Activated naive CD4-positive, alpha-beta T cell treated with anti-CD3 and anti-CD28 coated beads, Interleukin-2, amount 10 ng/mL, durations not matched to agents 7 days and 5 days (primary cell): ENCODE results near the gene MAP3K21.

Experiments used
- CTCF ChIA-PET: fragments of 350-600 bp; sonication (Branson Sonifier 250); formaldehyde crosslinking; loops from one replicate; lab custom pipeline; 2021; ENCODE audit warnings: antibody characterized with exemption; lab: Charles Lee
- DNase-seq: peaks from one replicate; pipeline ENCODE4 v3.0.0-alpha.2; 2020
- H3K27ac Mint-ChIP-seq: one replicate; pipeline ENCODE4 v1.8.0; 2021; ENCODE audit warnings: mild to moderate bottlenecking, moderate library complexity, mixed read lengths
- H3K27me3 Mint-ChIP-seq: one replicate; pipeline ENCODE4 v1.8.0; 2021; ENCODE audit warnings: mild to moderate bottlenecking, mixed read lengths
- H3K36me3 Mint-ChIP-seq: one replicate; pipeline ENCODE4 v1.8.0; 2021; ENCODE audit warnings: mixed read lengths
- H3K4me1 Mint-ChIP-seq: one replicate; pipeline ENCODE4 v1.8.0; 2021; ENCODE audit warnings: mixed read lengths
- H3K4me3 Mint-ChIP-seq: one replicate; pipeline ENCODE4 v1.8.0; 2021; ENCODE audit warnings: mild to moderate bottlenecking, moderate library complexity, mixed read lengths
- H3K9me3 Mint-ChIP-seq: one replicate; pipeline ENCODE4 v1.8.0; 2021; ENCODE audit warnings: mixed read lengths

The MAP3K21 gene

DNA sequence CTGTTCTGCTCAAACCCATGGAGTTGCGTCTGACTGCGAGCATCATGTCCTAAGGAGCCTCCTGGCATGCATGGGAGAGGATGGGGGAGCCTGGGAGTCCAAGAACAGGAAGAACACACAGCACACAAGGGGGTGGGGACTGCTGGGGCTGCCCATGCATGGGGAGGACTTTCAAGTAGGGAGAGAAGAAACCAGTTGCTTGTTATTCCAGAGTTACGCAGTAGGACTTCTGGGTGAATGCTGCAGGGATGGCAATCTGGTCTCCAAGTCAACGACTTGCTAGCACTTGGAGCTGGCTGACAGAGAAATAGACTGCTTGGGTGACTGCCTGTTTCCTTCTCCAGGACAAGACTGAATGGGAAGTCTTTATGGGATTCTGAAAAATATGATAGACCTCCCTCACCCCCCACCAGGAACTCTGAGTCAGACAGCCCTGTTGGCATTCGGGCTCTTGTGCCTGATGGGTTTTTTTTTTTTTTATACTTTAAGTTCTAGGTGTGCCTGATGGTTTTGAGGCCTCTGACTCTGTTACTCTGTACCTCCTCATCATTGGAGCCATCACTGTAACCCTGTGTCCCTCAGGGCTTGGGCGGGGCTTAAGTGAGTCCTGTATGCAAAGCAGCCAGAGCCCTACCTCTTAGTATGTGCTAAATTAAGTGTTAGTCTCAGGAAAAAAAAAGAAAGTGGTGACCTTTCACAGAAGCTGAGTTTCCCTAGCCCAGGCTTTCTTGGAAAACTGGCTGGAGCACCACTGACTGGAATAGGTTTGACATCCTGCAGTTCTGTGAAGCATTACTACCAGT, 30.3 kb downstream of the MAP3K21 start:
- H3K36me3 Mint-ChIP-seq, result no peaks in the 10 kb centered on the region
- peak; percentile 25 for DNase-seq
- H3K4me1 Mint-ChIP-seq, result peaks cover 12% of the 10 kb centered on the region
- no peak overlapping the region for H3K27ac Mint-ChIP-seq
- H3K27me3 Mint-ChIP-seq, result peaks cover 7% of the 10 kb centered on the region
- CTCF ChIA-PET, result no interaction called here
- no peaks in the 10 kb centered on the region for H3K9me3 Mint-ChIP-seq
- H3K4me3 Mint-ChIP-seq, result no peak overlapping the region

DNA sequence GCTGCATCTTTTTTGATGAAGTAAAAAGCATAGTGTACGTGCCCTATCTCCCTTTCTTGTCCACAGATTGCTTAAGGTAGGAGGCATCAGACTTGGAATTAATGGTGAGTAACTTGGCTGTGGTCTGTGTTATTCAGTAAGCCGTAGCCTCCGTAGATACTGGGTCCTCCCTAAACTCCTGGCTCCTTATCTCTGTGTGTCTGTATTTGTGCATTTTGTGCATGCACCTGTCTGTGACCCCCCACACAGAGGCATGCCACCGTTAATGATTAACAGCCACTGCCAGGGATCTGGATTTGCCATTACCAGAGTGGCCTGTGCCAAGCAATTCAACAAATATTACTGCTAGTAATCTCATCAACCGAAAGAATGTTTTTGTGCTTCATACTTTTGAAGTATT, 31.9 kb downstream of the MAP3K21 start:
- peaks cover 7% of the 10 kb centered on the region for H3K27me3 Mint-ChIP-seq
- H3K4me1 Mint-ChIP-seq, result peaks cover 12% of the 10 kb centered on the region
- CTCF ChIA-PET, result no interaction called here
- H3K4me3 Mint-ChIP-seq, result no peak overlapping the region
- H3K9me3 Mint-ChIP-seq, result no peaks in the 10 kb centered on the region
- no peak for DNase-seq
- no peak overlapping the region for H3K27ac Mint-ChIP-seq
- H3K36me3 Mint-ChIP-seq, result no peaks in the 10 kb centered on the region

DNA sequence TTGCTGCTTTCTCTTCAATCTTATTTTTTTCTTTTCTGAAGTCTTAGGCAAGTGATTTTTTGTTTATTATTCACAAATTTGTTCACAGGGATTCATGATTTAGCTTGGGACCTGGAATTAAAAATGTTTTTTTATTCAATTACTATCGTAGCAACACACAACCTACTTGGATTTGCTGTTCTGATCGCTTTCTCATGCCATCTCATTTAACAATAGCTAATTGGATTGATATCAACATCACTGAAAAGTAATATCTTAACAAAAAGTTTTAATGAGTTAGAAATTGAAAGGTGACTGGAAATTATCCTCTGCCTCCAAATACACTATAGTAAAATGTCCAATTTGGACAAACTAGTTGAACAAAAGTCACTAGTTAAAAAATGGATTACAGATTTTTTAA, 32.4 kb downstream of the MAP3K21 start:
- Mint-ChIP-seq H3K9me3 (no peaks in the 10 kb centered on the region), H3K4me1 (peaks cover 12% of the 10 kb centered on the region), H3K27ac (no peak overlapping the region), H3K4me3 (no peak overlapping the region), H3K36me3 (no peaks in the 10 kb centered on the region), H3K27me3 (peaks cover 7% of the 10 kb centered on the region)
- DNase-seq, result no peak
- CTCF ChIA-PET, result interaction anchor here (1.3 kb wide), 1 partner anchor 53 kb away, joined by 3 read pairs; no protein-coding TSS in a partner anchor

DNA sequence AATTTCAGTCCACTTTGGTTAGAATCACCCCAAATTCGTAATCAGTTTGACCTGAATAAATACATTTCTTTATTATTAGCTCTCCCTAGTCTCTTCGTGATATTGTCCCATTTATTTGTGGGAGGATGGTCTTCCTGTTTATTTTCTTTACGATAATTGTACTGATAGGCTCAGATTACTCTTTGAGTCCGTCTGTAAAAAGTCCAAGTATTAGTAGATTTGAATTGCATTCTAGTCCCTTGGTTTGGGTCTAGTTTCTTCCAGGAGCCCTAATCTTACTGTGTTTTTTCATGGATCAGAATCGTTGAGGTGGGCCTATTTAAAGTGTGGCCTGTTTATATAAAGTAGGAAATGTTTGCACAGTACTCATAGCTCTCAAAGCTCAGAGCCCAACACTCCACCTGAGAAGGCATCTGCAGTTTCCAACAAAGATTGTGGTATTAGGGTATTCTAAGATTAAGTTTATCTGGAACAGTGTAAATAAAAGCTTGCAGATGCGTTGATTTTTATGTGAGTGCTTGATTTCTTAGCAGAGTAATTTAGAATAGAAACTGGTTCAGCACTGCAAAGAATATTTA, 33.1 kb downstream of the MAP3K21 start:
- CTCF ChIA-PET, result interaction anchor here (1.3 kb wide), 1 partner anchor 54 kb away, joined by 3 read pairs; no protein-coding TSS in a partner anchor
- peaks cover 12% of the 10 kb centered on the region for H3K4me1 Mint-ChIP-seq

GRCh38 chr1:233361876-233362275, 34.4 kb downstream of the MAP3K21 start:
- H3K27ac Mint-ChIP-seq, result no peak overlapping the region
- H3K36me3 Mint-ChIP-seq, result no peaks in the 10 kb centered on the region
- no peaks in the 10 kb centered on the region for H3K9me3 Mint-ChIP-seq
- DNase-seq, result no peak
- H3K27me3 Mint-ChIP-seq, result peaks cover 7% of the 10 kb centered on the region
- CTCF ChIA-PET, result interaction anchor here (0.7 kb wide), 1 partner anchor 31 kb away, joined by 3 read pairs; no protein-coding TSS in a partner anchor
- H3K4me1 Mint-ChIP-seq, result peaks cover 10% of the 10 kb centered on the region
- H3K4me3 Mint-ChIP-seq, result no peak overlapping the region

More for the DNA sequence above, 33.1 kb downstream of the MAP3K21 start:
- Mint-ChIP-seq H3K27me3 (peaks cover 7% of the 10 kb centered on the region), H3K36me3 (no peaks in the 10 kb centered on the region), H3K9me3 (no peaks in the 10 kb centered on the region), H3K4me3 (no peak overlapping the region), H3K27ac (no peak overlapping the region)
- no peak for DNase-seq

DNA sequence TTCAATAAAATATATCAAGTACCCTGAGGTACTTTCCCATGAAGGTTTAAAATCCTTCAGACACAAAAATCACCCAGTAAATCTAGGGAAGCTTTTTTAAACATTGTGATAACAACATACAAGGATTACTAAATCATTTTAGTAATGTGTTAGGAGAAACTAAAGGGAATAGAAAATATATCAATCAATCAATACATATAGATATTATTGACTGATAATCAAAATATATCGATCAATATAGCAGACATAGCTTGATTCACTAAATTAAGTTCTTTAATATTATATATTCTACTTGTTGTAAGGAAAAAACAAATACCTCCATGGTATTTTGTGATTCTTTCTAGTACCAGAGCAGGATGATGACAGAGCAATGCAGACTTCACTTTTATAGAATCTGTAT, 35.2 kb downstream of the MAP3K21 start:
- DNase-seq, result no peak
- H3K4me3 Mint-ChIP-seq, result no peak overlapping the region
- peaks cover 7% of the 10 kb centered on the region for H3K27me3 Mint-ChIP-seq
- CTCF ChIA-PET, result interaction anchor here (0.6 to 0.9 kb wide), 2 partner anchors 11 to 31 kb away, joined by 3 read pairs; no protein-coding TSS in a partner anchor
- H3K27ac Mint-ChIP-seq, result no peak overlapping the region
- no peaks in the 10 kb centered on the region for H3K36me3 Mint-ChIP-seq
- no peaks in the 10 kb centered on the region for H3K9me3 Mint-ChIP-seq
- H3K4me1 Mint-ChIP-seq, result peaks cover 5% of the 10 kb centered on the region

DNA sequence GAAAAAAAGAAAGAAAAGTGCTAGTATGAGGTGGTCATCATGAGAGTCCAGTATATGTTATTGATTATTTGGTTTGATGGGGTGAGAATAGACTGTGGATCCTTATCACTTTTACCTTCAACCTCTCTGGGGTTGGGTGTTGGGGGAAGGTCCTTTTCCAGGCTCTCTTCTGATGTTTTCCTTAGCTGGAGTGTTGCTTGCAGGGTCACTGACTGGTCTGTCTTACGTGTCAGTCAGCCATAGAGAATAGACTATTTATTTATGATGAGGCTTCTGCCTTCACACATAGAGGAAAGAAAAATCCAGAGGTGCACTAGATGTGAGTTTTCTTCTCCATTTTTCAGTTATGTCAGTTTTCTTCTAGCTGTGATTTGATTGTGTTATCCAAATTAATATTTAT, 36.5 kb downstream of the MAP3K21 start:
- DNase-seq, result no peak
- Mint-ChIP-seq H3K27ac (no peak overlapping the region), H3K27me3 (peaks cover 14% of the 10 kb centered on the region), H3K36me3 (no peaks in the 10 kb centered on the region), H3K4me1 (no peaks in the 10 kb centered on the region), H3K4me3 (no peak overlapping the region), H3K9me3 (no peaks in the 10 kb centered on the region)
- CTCF ChIA-PET, result interaction anchor here (0.7 to 1.5 kb wide), 6 partner anchors 26 to 702 kb away, joined by 3 to 6 read pairs (median 4); no protein-coding TSS in a partner anchor

GRCh38 chr1:233364695-233365539, 37.4 kb downstream of the MAP3K21 start:
- Mint-ChIP-seq H3K9me3 (no peaks in the 10 kb centered on the region), H3K36me3 (no peaks in the 10 kb centered on the region), H3K4me1 (no peaks in the 10 kb centered on the region), H3K27me3 (peaks cover 18% of the 10 kb centered on the region), H3K4me3 (no peak overlapping the region), H3K27ac (no peak overlapping the region)
- CTCF ChIA-PET, result interaction anchor here (0.7 to 2.0 kb wide), 12 partner anchors 14 to 701 kb away, joined by 3 to 6 read pairs (median 4); no protein-coding TSS in a partner anchor
- DNase-seq, result no peak

- Mint-ChIP-seq H3K27ac (no peak overlapping the region), H3K4me1 (no peaks in the 10 kb centered on the region), H3K9me3 (no peaks in the 10 kb centered on the region), H3K27me3 (peaks cover 18% of the 10 kb centered on the region), H3K4me3 (no peak overlapping the region), H3K36me3 (no peaks in the 10 kb centered on the region)
- CTCF ChIA-PET, result interaction anchor here (1.4 to 2.0 kb wide), 4 partner anchors 12 to 424 kb away, joined by 3 to 6 read pairs (median 4); no protein-coding TSS in a partner anchor
- DNase-seq, result no peak
Measured at GRCh38 chr1:233366575-233366974, 39.1 kb downstream of the MAP3K21 start.

DNA sequence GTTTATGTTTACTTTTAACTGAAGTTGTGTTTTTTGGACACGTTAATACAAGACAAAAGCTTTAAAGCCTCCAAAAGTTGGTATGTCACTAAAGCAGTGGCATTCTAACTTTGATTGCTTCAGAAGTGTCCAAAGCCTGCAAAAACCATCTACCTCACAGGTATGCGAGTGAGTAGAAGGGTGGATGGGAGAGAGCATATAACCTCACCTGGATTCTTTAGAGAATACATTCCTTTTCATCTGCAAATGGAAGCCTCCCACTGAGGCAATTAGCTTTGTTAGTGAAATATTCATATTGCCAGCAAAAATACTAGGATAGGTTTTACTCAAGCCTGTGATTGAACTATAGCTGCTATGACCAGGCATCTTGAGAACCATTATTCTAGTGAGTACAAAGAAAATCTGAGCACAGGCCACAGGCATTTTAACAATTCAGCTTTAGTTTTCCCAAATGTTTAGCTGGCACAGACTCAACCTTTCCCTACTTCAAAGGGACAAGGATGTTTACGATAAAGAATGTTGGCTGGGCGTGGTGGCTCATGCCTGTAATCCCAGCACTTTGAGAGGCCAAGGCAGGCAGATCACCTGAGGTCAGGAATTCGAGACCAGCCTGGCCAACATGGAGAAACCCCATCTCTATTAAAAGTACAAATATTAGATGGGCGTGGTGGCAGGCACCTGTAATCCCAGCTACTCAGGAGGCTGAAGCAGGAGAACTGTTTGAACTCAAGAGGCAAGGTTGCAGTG, 39.7 kb downstream of the MAP3K21 start:
- no peak overlapping the region for H3K4me3 Mint-ChIP-seq
- H3K9me3 Mint-ChIP-seq, result no peaks in the 10 kb centered on the region
- H3K27ac Mint-ChIP-seq, result no peak overlapping the region
- H3K27me3 Mint-ChIP-seq, result peaks cover 12% of the 10 kb centered on the region
- no peak for DNase-seq
- CTCF ChIA-PET, result interaction anchor here (1.5 to 1.8 kb wide), 2 partner anchors 11 to 62 kb away, joined by 3 to 4 read pairs; no protein-coding TSS in a partner anchor
- H3K4me1 Mint-ChIP-seq, result no peaks in the 10 kb centered on the region
- H3K36me3 Mint-ChIP-seq, result no peaks in the 10 kb centered on the region

DNA sequence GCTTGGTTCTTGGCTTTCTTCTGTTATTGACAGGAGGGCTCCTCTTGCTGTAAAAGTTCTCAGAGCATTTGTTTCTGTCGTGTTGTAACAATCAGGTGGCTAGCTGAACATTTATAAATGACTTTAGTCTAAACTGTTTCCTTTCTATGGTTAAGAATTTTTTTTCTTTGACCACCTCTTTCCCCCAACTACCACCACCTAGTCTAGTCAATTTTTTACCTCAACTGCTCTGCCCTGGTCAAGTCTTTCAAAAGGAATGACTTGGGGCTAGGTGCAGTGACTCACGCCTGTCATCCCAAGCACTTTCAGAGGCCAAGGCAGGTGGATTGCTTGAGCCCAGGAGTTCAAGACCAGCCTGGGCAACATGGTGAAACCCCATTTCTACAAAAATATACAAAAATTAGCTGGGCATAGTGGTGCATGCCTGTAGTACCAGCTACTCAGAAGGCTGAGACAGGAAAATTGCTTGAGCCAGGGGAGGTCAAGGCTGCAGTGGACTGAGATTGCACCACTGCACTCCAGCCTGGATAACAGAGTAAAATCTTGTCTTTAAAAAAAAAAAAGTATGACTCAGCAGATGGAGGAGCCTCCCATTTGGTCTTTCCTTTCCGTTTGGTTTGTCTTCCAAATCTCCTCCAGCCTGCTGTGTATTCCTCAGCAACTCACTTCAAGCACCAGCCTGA, 40.7 kb downstream of the MAP3K21 start:
- no peaks in the 10 kb centered on the region for H3K9me3 Mint-ChIP-seq
- no peak overlapping the region for H3K4me3 Mint-ChIP-seq
- no peaks in the 10 kb centered on the region for H3K36me3 Mint-ChIP-seq
- no peaks in the 10 kb centered on the region for H3K4me1 Mint-ChIP-seq
- CTCF ChIA-PET, result no interaction called here
- no peak overlapping the region for H3K27ac Mint-ChIP-seq
- H3K27me3 Mint-ChIP-seq, result peaks cover 12% of the 10 kb centered on the region
- DNase-seq, result no peak

GRCh38 chr1:233368789-233369130, 41.2 kb downstream of the MAP3K21 start:
- no peaks in the 10 kb centered on the region for H3K36me3 Mint-ChIP-seq
- no peak overlapping the region for H3K4me3 Mint-ChIP-seq
- CTCF ChIA-PET, result no interaction called here
- no peaks in the 10 kb centered on the region for H3K4me1 Mint-ChIP-seq
- no peak overlapping the region for H3K27ac Mint-ChIP-seq
- peaks cover 12% of the 10 kb centered on the region for H3K27me3 Mint-ChIP-seq
- H3K9me3 Mint-ChIP-seq, result no peaks in the 10 kb centered on the region
- no peak for DNase-seq
